ENCODE data around the gene RBM34. TPM values are rescaled to one million over a fixed set of nuclear protein-coding genes. Genes with fewer than 3 reads are reported as not detected.

RBM34 gene
- total and polyA plus RNA-seq, 10 of the 15 experiments (the other 5 are each of a cell fraction or from before 2014, with no cell fraction given): 46.4 to 132 (median 109) TPM

- no peak for ATAC-seq
- Histone ChIP-seq H3K27me3 (replicated peaks in 1 of 2; ENCODE audit: control insufficient read depth in 2 of 2, insufficient read depth in 2 of 2, low read length in 1 of 2) (no peaks in the 10 kb centered on the region), H3K4me3 (no peak overlapping the region), H2AFZ (ENCODE audit: control insufficient read depth, low read depth, low read length) (no peak overlapping the region), H3K9ac (ENCODE audit: control insufficient read depth, insufficient read depth, low read length) (no peak overlapping the region), H3K4me2 (ENCODE audit: control insufficient read depth, insufficient read depth) (no peak overlapping the region), H3K36me3 (ENCODE audit: control insufficient read depth in 2 of 2, insufficient read depth in 2 of 2, low read length in 1 of 2) (no peaks in the 10 kb centered on the region; a peak in 1 of 4 replicates), H3K9me3 (replicated peaks; ENCODE audit: control insufficient read depth, insufficient read depth, low read length) (no peaks in the 10 kb centered on the region), H3K4me1 (ENCODE audit: control insufficient read depth, insufficient read depth, low read length) (peaks cover 17% of the 10 kb centered on the region), H3K27ac (ENCODE audit: control insufficient read depth, insufficient read depth) (no peak overlapping the region), H4K20me1 (ENCODE audit: control insufficient read depth, insufficient read depth) (no peaks in the 10 kb centered on the region), H3K79me2 (ENCODE audit: control insufficient read depth, insufficient read depth, low read length) (no peaks in the 10 kb centered on the region)
- intact Hi-C loops (cut with micrococcal nuclease; ENCODE audit: unreplicated experiment): no loop called here
- ChIA-PET RAD21 (ENCODE audit: unreplicated experiment) (interaction anchor here (0.6 kb wide), 1 partner anchor 225 kb away, joined by 3 read pairs; no protein-coding TSS in a partner anchor), POLR2A (no interaction called here), CTCF (interaction anchor here (0.8 to 3.6 kb wide), 3 partner anchors 89 to 403 kb away, joined by 3 to 18 read pairs (median 3); partner anchors contain the start of gene B3GALNT2), SMC1A (ENCODE audit: uncharacterized antibody, unreplicated experiment) (interaction anchor here (1.4 kb wide), 1 partner anchor 315 kb away, joined by 5 read pairs; no protein-coding TSS in a partner anchor)
- TF ChIP-seq SREBF1 (IDR thresholded peaks at IDR 0.05; ENCODE audit: low read length) (no peak), SMARCA5 (IDR thresholded peaks at IDR 0.05) (no peak), NBN (IDR thresholded peaks at IDR 0.05) (no peak), TAF1 (IDR thresholded peaks at IDR 0.05; ENCODE audit: borderline replicate concordance, low read depth, low read length) (no peak), ZNF207 (IDR thresholded peaks at IDR 0.05; ENCODE audit: borderline replicate concordance) (no peak), ZNF384 (IDR thresholded peaks at IDR 0.05; ENCODE audit: borderline replicate concordance, low read depth, low read length) (no peak), EZH2 (IDR thresholded peaks at IDR 0.05; ENCODE audit: borderline replicate concordance, control insufficient read depth, low read depth, low read length) (no peak), ZBTB4 (CRISPR knock-in tag; IDR thresholded peaks at IDR 0.05) (no peak), CBX3 (IDR thresholded peaks at IDR 0.05; ENCODE audit: borderline replicate concordance, low read depth) (no peak), ELK1 (IDR thresholded peaks at IDR 0.05; ENCODE audit: low read depth, low read length) (no peak), TCF7 (IDR thresholded peaks at IDR 0.05; ENCODE audit: borderline replicate concordance) (no peak), FOS (IDR thresholded peaks at IDR 0.05; ENCODE audit: borderline replicate concordance, extremely low read depth, insufficient read length) (no peak), NR2C2 (IDR thresholded peaks at IDR 0.05; ENCODE audit: borderline replicate concordance, control insufficient read depth, insufficient read length, low read depth) (no peak), NR2C1 (IDR thresholded peaks at IDR 0.05) (no peak), MTA3 (IDR thresholded peaks at IDR 0.05; ENCODE audit: borderline replicate concordance, low read length) (no peak), ZSCAN29 (IDR thresholded peaks at IDR 0.05) (no peak), MYB (IDR thresholded peaks at IDR 0.05; ENCODE audit: borderline replicate concordance, low read depth, low read length) (no peak), ZZZ3 (IDR thresholded peaks at IDR 0.05; ENCODE audit: control insufficient read depth, insufficient read length, low read depth) (no peak), CHD1 (IDR thresholded peaks at IDR 0.05; ENCODE audit: low read depth, low read length) (no peak)
- WGBS (ENCODE audit: insufficient coverage, insufficient replicate concordance, low lambda C conversion rate, missing lambda C conversion rate): 87% methylated on average over 4 of the region's 5 CpGs
- in situ Hi-C loops (cut with MboI): loop anchor here (5.0 kb wide), 1 partner anchor 316 kb away; no protein-coding TSS in a partner anchor
- DNase-seq (ENCODE audit: low read depth, low spot score): no peak
- FAIRE-seq: no peak
- BruUV-seq (replicated peaks): no TSS peak
These were observed 59.3 kb downstream of the RBM34 start for GRCh38 chr1:235101558-235102258.

Data from GM12878 (cell line).